AG20443 (cell line): ENCODE results near the gene GJA8.
"Not testable (repeated sequence)": the region's sequence is repeated elsewhere in the genome, so short reads cannot be mapped to it uniquely, and the experiment has no call there.

Experiments used
- DNase-seq: peaks from one replicate; pipeline ENCODE4 v3.0.0; 2012; ENCODE audit warnings: low spot score, mixed read lengths

The GJA8 gene

GRCh38 chr1:147927689-147928088, 25.1 kb downstream of the GJA8 start:
- DNase-seq, result not testable (repeated sequence)

DNA sequence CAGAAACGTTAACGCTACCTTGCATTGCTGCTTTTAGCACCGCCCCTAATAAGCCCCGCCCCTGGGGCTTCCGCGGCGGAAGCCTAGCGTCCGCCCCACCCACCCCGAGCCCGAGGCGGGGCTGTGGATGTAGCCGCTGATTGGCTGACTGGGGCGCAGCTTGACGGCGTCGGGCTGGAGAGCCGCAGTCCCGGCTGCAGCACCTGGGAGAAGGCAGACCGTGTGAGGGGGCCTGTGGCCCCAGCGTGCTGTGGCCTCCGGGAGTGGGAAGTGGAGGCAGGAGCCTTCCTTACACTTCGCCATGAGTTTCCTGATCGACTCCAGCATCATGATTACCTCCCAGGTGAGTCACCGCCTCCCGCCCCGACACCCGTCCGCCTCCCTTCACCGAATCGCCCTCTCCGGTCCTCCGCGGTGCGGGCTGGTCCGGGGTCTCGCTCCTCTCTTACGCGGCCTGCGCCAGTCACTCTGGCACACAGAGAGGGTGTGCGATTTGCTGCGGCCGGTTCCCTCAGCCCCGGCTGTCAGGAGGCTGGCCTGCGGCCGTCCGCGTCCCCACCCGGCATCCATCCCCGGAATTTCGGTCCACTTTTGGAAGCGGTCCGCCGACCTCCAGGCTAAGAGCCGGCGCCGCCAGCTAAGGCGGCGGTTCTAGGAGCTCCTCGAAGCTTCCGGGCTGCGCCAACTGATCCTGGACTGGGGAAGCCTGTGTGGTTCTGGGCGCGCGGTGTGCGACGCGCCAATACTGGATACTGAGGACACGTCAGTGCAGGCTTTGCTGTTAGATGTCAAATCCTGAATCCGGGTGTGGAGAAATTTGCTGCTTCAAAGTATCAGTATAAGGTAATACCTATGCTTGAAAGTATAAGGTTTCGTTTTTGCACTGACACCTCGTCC, 25.9 kb downstream of the GJA8 start, which contains the start of gene GPR89B:
TSS of gene GPR89B (plus strand) at position 185 of the 897 bp plus-strand sequence. CDS start at position 302, 117 bp downstream.
- peak; percentile 93 for DNase-seq

- DNase-seq, result not testable (repeated sequence)
Measured at GRCh38 chr1:147931137-147931536, 28.5 kb downstream of the GJA8 start.

GRCh38 chr1:147935296-147935695, 32.7 kb downstream of the GJA8 start:
- not testable (repeated sequence) for DNase-seq

DNA sequence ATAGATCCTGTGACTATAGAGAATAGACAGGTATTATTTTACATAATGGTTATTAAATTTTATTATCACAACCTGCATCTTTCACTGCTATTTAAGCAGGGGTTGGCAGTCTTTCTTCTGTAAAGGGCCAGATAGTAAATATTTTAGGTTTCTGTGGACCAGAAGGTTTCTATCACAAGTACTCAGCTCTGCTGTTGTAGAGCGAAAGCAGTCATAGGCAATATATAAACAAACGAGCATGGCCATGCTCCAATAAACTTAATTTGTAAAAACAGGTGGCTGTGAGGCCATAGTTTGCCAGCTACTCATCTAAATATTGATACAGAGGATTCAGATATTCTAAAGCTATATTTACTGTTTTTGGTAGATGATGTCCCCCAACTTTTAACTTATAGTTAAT, 37.9 kb downstream of the GJA8 start:
- not testable (repeated sequence) for DNase-seq

- not testable (repeated sequence) for DNase-seq
Measured at GRCh38 chr1:147942563-147942962, 40.0 kb downstream of the GJA8 start.

- DNase-seq, result not testable (repeated sequence)
Measured at GRCh38 chr1:147949517-147949916, 46.9 kb downstream of the GJA8 start.
